T-helper 9 cell (primary cell): ENCODE results near the gene NCOR2.

Source experiments
- DNase-seq: peaks from one replicate; pipeline ENCODE4 v3.0.0-alpha.2; 2020

NCOR2 gene

GRCh38 chr12:124524231-124524925 lies 43.0 kb downstream of the NCOR2 start:
- no peak for DNase-seq

GRCh38 chr12:124523071-124523470 lies 44.3 kb downstream of the NCOR2 start:
- DNase-seq = no peak

GRCh38 chr12:124520907-124521306 lies 46.5 kb downstream of the NCOR2 start:
- no peak for DNase-seq

DNA sequence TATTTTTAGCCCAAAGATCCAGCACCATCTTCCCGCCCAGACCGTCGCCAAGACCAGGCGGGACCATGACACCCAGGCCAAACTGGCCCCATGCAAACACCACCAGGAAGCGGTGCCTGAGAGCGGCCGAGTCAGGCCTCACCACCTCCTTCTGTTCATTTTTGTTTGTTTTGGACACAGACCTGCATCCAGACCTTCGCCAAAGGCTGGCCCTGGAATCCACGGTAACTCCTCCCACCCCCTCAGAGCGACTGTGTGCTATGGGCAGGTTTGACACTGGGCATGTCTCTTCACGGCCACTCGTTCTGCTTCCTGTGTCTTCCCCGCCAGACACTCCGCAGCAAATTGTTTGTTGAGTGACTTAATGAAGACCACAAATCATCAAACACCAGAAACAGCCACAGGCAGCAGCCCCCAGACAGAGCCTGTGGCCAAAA lies 47.1 kb downstream of the NCOR2 start:
- DNase-seq = no peak

- no peak for DNase-seq
Observed at GRCh38 chr12:124519746-124520145, 47.7 kb downstream of the NCOR2 start.

GRCh38 chr12:124518051-124518932 lies 49.1 kb downstream of the NCOR2 start:
- DNase-seq = no peak
